Measurements from ENCODE around the gene LRRC4B. TPM values are rescaled to one million over a fixed set of nuclear protein-coding genes. Genes with fewer than 3 reads are reported as not detected.

Gene LRRC4B
- total RNA-seq, 2 donors from 2014 or later = 2.3 to 7.0 TPM

- TF ChIP-seq, protein P1, sequence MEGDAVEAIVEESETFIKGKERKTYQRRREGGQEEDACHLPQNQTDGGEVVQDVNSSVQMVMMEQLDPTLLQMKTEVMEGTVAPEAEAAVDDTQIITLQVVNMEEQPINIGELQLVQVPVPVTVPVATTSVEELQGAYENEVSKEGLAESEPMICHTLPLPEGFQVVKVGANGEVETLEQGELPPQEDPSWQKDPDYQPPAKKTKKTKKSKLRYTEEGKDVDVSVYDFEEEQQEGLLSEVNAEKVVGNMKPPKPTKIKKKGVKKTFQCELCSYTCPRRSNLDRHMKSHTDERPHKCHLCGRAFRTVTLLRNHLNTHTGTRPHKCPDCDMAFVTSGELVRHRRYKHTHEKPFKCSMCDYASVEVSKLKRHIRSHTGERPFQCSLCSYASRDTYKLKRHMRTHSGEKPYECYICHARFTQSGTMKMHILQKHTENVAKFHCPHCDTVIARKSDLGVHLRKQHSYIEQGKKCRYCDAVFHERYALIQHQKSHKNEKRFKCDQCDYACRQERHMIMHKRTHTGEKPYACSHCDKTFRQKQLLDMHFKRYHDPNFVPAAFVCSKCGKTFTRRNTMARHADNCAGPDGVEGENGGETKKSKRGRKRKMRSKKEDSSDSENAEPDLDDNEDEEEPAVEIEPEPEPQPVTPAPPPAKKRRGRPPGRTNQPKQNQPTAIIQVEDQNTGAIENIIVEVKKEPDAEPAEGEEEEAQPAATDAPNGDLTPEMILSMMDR (conservative IDR thresholded peaks at IDR 0.05) = no peak
These were observed 30.9 kb downstream of the LRRC4B start for GRCh38 chr19:50537306-50537685.

GRCh38 chr19:50536662-50537305 lies 31.5 kb downstream of the LRRC4B start:
- peaks cover 18% of the 10 kb centered on the region for H3K9me3 Mint-ChIP-seq
- WGBS, 2 experiments (ENCODE audit: insufficient coverage in 1 of 2, insufficient read length in 1 of 2) = 87 to 91% methylated on average over 8 to 16 of the region's 16 CpGs
- Histone ChIP-seq H3K9ac (ENCODE audit: extremely low read depth, low read length, poor library complexity, severe bottlenecking) (no peak overlapping the region), H3K27me3 (ENCODE audit: control insufficient read depth, insufficient read depth, low read length, poor library complexity, severe bottlenecking) (no peaks in the 10 kb centered on the region), H3K4me1 (ENCODE audit: control insufficient read depth, insufficient read depth, low read length) (no peaks in the 10 kb centered on the region), H3K9me3 (ENCODE audit: control insufficient read depth, low read length) (peaks cover 20% of the 10 kb centered on the region), H3K27ac (ENCODE audit: low read depth, low read length) (no peak overlapping the region), H3K36me3 (ENCODE audit: control insufficient read depth, insufficient read depth, low read length) (no peaks in the 10 kb centered on the region), H3K4me3 (ENCODE audit: low read length) (no peak overlapping the region)
- H3K27ac Mint-ChIP-seq = no peak overlapping the region
- H3K36me3 Mint-ChIP-seq (ENCODE audit: low read depth) = no peaks in the 10 kb centered on the region
- DNase-seq = no peak
- H3K27me3 Mint-ChIP-seq (ENCODE audit: insufficient read depth) = peaks cover 16% of the 10 kb centered on the region
- H3K4me1 Mint-ChIP-seq = no peaks in the 10 kb centered on the region
- TF ChIP-seq, protein P1 (conservative IDR thresholded peaks at IDR 0.05) = peak; percentile 41
- H3K4me3 Mint-ChIP-seq = no peak overlapping the region

More at GRCh38 chr19:50537306-50537685, 30.9 kb downstream of the LRRC4B start:
- no peaks in the 10 kb centered on the region for H3K36me3 ChIP-seq (ENCODE audit: control insufficient read depth, insufficient read depth, low read length)
- peaks cover 15% of the 10 kb centered on the region for H3K9me3 Mint-ChIP-seq
- peaks cover 18% of the 10 kb centered on the region for H3K9me3 ChIP-seq (ENCODE audit: control insufficient read depth, low read length)
- H3K27ac Mint-ChIP-seq = no peak overlapping the region
- DNase-seq = no peak
- H3K27me3 Mint-ChIP-seq (ENCODE audit: insufficient read depth) = peaks cover 12% of the 10 kb centered on the region
- H3K4me1 Mint-ChIP-seq = no peaks in the 10 kb centered on the region
- no peak overlapping the region for H3K4me3 Mint-ChIP-seq
- H3K27ac ChIP-seq (ENCODE audit: low read depth, low read length) = no peak overlapping the region
- WGBS, 2 experiments (ENCODE audit: insufficient coverage in 1 of 2, insufficient read length in 1 of 2) = 80 to 82% methylated on average over 15 to 18 of the region's 18 CpGs
- H3K27me3 ChIP-seq (ENCODE audit: control insufficient read depth, insufficient read depth, low read length, poor library complexity, severe bottlenecking) = no peaks in the 10 kb centered on the region
- no peak overlapping the region for H3K9ac ChIP-seq (ENCODE audit: extremely low read depth, low read length, poor library complexity, severe bottlenecking)
- H3K36me3 Mint-ChIP-seq (ENCODE audit: low read depth) = no peaks in the 10 kb centered on the region
- no peak overlapping the region for H3K4me3 ChIP-seq (ENCODE audit: low read length)
- no peaks in the 10 kb centered on the region for H3K4me1 ChIP-seq (ENCODE audit: control insufficient read depth, insufficient read depth, low read length)

DNA sequence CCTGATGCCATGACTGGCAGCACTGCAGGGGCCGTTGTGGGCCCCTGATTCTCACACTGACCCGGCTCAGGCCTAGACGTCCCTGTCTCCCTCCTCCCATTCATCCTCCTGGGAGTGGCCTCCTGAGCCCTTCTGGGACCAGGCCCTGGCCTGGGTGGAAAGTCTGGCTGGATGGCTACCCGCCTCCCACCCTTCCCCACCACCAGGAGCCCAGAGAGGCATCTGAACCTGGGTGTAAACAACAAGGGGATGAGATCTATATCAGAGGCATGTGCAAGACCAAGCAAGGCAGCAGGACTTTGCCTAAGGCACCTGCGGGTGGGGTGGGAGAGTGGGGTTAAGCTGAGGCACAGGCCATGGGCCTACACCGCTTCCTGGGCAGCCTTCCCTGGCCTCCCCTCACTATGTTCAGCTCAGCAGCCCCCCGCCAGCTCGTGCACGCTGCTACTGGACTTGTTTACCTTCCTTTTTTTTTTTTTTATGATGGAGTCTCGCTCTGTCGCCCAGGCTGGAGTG lies 32.5 kb downstream of the LRRC4B start:
- H3K9me3 ChIP-seq (ENCODE audit: control insufficient read depth, low read length) = peaks cover 20% of the 10 kb centered on the region
- peak; percentile 33 for DNase-seq
- TF ChIP-seq, protein P1 (conservative IDR thresholded peaks at IDR 0.05) = no peak
- Mint-ChIP-seq H3K27me3 (ENCODE audit: insufficient read depth) (peaks cover 23% of the 10 kb centered on the region), H3K9me3 (peaks cover 19% of the 10 kb centered on the region), H3K27ac (no peak overlapping the region), H3K4me1 (no peaks in the 10 kb centered on the region), H3K4me3 (no peak overlapping the region), H3K36me3 (ENCODE audit: low read depth) (no peaks in the 10 kb centered on the region)
- H3K4me1 ChIP-seq (ENCODE audit: control insufficient read depth, insufficient read depth, low read length) = no peaks in the 10 kb centered on the region
- H3K36me3 ChIP-seq (ENCODE audit: control insufficient read depth, insufficient read depth, low read length) = no peaks in the 10 kb centered on the region
- 86% methylated on average over 6 to 11 of the region's 11 CpGs for WGBS, 2 experiments (ENCODE audit: insufficient coverage in 1 of 2, insufficient read length in 1 of 2)
- H3K9ac ChIP-seq (ENCODE audit: extremely low read depth, low read length, poor library complexity, severe bottlenecking) = no peak overlapping the region
- H3K27me3 ChIP-seq (ENCODE audit: control insufficient read depth, insufficient read depth, low read length, poor library complexity, severe bottlenecking) = no peaks in the 10 kb centered on the region
- H3K4me3 ChIP-seq (ENCODE audit: low read length) = no peak overlapping the region
- no peak overlapping the region for H3K27ac ChIP-seq (ENCODE audit: low read depth, low read length)

All from endodermal cell (in vitro differentiated cells).